Urothelium cell line (cell line): ENCODE results near the gene OSTM1.

ENCODE experiments used
- DNase-seq: peaks from one replicate; pipeline ENCODE4 v3.0.0; 2011; ENCODE audit warnings: low spot score, mixed read lengths
- FAIRE-seq: peaks from 2 replicates; lab custom pipeline; 2011; peaks lifted over from hg19 to GRCh38; lab: Jason Lieb, UNC

Gene OSTM1

DNA sequence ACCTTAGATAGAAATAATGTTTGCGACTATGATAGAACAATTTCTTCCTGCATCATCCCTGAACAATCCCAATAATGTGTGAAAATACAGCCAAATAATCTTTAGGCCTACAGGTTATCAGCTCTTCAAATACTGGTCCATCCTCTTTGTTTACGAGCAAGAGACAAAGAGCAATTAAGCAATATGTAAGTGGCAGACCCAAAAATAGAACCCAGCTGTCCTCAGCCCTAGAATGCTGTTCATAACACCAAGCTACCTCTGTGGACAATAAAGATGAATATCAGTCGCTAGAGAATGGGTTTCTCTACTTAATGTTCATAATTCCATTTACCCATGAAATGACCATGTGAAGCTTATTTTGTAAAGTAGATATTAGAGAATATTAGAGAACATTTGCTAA is 28.4 kb upstream of the OSTM1 start:
- DNase-seq (no peak), FAIRE-seq (no peak)

DNA sequence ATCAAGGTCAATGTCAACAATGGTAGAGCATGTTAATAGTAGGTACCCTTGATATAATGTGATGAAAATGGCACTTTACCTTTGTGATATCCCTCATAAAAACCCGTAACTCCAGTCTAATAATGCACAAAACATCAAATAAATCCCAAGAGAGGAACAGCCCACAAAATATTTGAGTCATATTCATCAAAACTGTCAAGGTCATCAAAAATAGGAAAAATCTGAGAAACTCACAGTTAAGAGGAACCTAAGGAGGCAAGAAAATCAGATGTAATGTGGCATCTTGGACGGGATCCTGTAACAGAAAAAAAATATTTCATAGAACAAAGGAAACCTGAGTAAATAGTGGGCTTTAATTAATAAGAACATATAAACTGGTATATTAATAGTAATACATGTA is 25.5 kb upstream of the OSTM1 start:
- DNase-seq (no peak), FAIRE-seq (no peak)

DNA sequence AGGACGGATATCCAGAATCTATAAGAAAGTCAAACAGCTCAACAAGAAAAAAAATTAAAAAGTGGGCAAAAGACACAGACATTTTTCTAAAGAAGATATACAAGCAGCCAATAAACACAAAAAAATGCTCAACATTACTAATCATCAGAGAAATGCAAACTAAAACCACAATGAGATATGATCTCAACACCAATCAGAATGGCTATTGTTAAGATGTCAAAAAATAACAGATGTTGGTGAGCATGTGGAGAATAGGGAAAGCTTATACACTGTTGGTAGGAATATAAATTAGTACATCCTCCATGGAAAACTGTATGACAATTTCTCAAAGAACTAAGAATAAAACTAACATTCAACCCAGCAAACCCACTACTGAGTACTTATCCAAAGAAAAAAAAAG is 23.3 kb upstream of the OSTM1 start:
- FAIRE-seq (no peak), DNase-seq (no peak)

DNA sequence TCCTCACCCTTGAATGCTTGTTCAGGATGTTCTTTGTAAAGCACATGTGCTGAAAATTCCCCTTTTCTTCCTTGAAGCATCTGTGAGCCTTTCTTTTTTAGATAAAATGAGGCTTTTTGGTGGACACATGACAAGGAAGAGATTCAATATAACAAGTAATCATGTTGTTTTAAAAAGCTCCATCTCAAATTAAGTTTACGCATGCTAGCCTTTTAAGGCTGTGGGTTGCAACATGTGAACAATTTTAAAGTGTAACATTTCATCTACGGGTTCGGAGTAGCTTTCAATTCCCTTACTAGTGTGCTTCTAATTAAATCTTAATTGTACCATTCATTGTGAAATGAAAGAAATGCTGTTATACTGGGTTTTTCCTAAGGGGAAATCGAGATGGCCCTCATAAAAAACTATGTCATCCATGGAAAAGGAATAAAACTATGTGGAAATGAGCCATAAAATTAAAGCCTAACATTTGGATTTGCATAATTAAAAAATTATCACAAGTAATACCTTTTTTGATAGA is 19.3 kb upstream of the OSTM1 start:
- FAIRE-seq (no peak), DNase-seq (no peak)

DNA sequence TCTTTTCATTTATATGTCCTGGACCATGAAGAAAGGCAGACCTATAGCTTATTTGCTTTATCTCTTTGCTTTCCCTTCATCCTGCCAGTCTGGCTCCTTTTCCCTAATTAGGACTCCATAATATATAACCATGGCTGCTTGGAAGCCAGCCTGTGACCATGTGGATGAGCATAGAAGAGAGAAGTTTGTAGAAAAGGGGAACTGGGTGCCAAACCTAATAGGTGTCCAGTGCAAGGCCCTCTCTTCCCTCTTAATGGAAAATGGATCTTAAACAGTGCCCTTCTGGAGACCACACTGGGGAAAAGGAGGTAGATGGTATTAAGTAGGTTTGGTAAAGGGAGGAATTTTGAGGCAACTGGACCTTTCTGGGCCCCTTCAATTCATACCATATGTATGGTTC is 16.7 kb upstream of the OSTM1 start:
- no peak for FAIRE-seq

DNA sequence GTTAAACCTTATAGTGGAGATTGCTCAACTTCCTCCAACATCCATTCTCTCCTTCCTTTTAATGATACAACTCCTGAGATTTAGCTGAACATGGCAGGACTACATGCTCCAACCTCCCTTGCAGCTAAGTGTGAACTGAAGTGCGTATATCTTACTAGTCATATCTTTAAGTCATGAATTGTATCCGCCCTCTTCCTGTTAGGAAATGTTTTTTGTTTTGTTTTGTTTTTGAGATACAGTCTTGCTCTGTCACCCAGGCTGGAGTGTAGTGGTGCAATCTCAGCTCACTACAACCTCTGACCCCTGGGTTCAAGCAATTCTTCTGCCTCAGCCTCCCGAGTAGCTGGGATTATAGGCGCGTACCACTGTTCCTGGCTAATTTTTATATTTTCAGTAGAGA is 8.8 kb upstream of the OSTM1 start:
- DNase-seq, result no peak
- no peak for FAIRE-seq

More for the DNA sequence above, 16.7 kb upstream of the OSTM1 start:
- DNase-seq, result no peak

DNA sequence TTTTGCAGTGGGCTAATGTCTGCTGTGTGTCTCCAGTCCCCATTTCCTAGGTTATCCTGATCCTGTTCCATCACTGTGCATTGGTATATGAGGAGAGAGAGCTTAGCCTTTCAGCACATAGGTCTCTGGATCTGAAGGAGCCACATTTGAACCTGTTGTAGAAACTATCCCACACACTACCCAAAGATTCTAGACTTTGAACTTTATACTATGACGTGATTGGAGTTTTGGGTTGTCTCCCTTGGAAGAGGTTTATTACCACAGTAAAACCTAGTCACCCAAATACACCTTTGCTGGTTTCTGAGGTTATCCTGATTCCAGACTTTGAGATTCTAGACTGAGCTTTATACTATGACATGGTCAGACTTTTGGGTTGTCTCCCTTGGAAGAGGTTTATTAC is 8.0 kb upstream of the OSTM1 start:
- DNase-seq (no peak), FAIRE-seq (no peak)

DNA sequence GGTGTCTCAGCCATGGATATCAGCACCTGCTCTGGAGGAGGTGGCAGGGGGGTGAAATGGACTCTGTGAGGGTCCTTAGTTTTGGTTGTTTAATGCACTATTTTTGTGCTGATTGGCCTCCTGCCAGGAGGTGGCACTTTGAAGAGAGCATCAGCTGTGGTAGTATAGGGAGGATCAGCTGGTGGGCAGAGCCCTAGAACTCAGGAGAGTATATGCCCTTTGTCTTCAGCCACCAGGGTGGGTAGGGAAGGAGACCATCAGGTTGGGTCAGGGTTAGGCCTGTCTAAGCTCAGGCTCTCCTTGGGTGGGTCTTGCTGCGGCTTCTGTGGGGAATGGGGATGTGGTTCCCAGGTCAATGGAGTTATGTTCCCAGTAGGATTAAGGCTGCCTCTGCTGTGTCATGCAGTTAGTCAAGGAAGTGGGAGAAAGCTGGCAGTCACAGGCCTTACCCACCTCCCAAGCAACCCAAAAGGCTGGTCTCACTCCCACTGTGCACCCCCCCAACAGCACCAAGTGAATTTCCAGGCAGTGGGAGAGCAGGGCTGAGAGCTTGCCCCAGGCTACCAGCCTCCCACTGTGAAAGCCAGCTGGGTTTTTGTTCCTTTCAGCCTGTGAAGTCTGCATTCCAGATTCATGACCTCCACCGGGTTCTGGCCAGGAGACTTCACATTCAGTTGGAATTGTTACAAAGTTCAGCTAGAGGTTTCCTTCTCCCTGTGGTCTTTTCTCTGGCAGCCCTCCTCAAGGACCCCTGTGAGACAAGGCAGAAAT is 5.7 kb upstream of the OSTM1 start:
- no peak for FAIRE-seq
- no peak for DNase-seq

DNA sequence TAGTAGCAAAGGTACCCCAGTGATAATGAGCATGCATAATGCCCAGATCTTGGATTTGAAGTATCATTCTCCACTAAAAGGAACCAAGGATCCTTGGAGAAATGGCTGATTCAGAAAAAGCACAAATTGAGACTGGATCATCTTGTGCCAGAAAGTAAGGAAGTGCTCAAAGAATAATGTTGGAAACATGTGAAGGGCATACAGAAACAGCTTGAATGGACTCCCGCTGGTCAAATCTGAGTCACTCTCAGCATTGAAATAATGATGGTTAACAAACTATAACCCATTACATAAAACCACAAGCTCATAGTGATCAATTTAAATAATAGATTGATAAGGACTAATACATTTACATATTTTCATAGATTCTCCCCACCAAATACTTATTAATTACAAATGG is 3.6 kb upstream of the OSTM1 start:
- DNase-seq (no peak), FAIRE-seq (no peak)

DNA sequence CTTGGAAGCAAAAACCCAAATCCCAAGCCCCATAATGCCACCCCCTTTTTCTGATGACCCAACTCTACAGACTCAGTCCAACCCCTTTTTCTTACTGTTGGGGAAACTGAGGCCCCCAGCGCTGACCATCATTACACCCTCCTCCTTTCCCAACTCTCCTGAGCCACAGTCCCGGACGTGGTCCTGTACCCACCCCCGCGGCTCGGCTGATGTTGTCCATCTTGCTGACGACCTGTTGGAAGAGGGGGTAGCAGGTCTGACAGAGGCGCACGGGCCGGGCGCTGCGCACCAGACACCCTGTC is 533 bp downstream of the OSTM1 start:
- FAIRE-seq (no peak), DNase-seq (peak; percentile 16)

DNA sequence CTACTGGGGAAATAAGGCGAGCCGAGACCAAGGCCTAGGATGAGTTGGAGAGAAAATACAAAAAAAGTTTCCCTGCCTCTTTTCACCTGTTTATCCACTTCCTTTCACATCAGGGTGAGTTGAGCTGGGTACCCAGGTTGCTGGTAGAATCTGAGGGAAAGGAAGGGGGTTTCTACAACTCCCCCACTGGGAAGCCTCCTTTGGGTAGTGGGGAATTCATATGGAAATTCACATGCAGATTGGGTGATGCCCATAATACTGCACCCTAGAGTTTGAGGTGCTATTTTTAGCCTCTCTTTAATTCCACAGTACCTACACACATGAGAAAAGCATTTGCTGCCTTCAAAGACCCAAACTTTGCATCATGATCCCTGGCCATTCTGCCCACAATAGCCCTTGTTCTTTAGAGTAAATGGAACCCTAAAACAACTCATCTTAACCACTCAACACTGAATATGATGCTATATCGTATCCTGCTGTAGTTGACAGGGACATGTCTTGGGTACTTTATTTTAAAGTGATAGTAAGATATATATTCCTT is 2.7 kb downstream of the OSTM1 start:
- FAIRE-seq (no peak), DNase-seq (no peak)

DNA sequence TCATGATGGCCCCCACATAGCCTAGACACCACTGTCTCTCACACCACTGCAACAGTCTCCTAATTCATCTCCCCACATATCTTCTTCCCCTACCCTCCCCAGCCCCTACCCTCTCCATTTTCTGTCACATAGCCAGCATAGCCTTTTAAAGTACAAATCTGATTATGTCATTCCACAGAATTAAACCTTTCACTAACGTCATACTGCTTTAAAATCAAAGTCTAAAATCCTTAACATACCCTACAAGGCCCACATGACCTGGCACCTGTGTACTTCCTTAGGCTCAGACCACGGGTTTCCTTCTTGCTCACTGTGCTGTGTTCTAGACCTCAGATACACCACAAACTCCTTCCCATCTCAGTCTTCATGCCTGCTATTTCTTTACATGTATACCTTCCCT is 5.9 kb downstream of the OSTM1 start:
- DNase-seq, result no peak
- no peak for FAIRE-seq

DNA sequence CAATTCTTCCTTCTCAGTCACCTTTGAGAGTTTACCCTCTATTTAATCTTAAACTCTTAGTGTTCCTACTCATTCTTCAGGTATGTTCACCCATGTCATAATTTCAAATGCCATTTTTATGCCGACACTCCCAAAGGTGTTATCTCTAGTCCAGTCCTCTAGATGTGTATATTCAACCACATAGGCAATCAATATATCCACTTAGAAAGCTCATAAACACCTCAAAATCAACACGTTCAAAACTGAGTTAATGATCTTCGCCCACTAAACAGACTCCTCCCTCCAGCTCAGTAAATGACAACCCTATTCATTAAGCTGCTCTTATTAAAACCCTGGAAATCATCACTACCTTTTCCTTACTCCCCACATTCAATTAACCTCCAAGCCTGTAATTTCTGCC is 6.4 kb downstream of the OSTM1 start:
- DNase-seq, result no peak
- FAIRE-seq, result no peak

DNA sequence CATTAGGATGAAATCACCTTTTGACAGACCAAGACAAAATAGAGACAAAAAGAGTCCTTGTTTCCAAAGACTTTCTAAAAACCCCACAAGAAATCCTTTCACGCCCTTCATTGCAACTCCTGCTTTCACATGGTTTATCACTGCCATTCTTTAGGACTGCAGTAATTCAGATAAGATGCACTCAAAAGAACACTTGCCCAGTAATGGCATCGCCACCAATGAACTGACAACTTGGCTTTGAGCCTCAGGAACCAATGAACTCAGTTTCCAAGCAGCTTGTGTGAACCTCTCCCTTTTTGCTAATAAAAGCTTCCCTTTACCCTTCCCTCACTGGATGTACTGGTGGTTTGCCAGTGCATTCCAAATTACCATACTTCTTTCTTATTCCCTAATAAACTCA is 21.8 kb downstream of the OSTM1 start:
- DNase-seq, result no peak
- FAIRE-seq, result no peak

DNA sequence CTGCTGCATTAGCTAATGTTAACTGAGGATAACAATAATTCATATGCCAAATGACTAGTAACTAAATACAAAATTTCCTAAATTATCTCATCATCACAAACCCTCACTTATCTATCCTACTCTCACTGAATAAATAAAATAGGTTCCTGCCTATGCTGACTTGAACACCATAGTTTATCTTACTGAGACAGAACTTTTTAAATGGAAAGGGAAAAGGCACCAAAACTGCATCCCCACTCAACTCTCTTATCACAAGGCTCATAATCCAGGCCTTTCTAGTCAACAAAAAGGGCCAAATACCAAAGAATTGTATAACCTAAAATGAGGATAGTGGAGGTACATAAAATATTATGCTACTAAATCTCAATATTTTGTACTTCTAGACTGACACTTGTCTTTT is 23.1 kb downstream of the OSTM1 start:
- DNase-seq, result no peak
- FAIRE-seq, result no peak

DNA sequence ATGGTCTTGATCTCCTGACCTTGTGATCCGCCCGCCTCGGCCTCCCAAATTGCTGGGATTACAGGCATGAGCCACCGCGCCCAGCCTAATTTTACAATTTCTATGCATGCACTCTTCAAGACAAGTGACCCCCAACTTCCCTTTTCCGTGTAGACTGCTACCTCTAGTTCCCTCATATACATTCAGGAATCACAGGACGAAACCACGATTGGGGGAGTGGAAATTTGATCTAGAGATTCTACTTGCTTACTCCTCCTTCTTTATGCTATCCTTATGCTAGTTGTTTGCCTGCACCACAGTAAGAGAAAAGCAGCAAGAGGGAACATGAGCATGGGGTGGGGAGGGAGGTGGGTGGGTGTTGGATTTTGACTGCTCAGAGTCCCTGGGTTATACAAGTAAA is 34.9 kb downstream of the OSTM1 start:
- no peak for FAIRE-seq

DNA sequence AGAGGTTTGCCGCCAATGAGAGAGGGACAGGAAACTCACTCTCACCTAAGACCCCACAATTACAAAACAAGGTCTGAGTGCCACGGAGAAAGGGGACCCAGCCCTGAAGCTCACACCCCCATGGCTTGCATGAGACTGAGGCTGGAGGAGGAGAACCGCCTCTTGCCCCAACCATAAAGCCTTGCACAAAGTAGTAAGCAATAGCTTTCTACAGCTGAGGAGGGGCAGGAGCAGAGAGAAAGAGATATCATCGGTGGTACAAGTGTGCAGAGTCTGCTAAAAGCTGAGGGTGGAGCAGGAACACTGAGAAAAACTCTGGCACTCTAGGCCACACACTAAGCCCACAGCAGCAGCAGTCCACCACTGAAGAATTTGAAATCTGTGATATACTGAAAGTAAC is 37.7 kb downstream of the OSTM1 start:
- no peak for DNase-seq
- no peak for FAIRE-seq

More for the DNA sequence above, 34.9 kb downstream of the OSTM1 start:
- no peak for DNase-seq

DNA sequence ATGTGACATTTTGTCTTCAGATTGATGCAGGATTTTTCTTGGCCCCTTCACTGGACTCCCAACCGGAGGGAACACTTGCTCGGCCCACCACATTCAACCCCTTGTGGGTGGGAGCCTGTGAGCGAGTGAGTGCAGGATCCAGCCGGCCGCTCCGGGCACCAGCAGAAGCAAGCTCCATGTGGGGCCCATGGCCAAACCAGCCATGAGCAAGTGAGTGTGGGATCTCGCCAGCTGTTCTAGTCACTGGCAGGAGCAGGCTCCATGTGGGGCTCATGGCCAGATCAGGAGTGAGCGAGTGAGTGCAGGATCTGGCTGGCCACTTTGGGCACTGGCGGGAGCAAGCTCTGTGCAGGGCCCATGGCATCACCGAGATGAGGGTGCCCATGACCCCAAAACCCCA is 42.6 kb downstream of the OSTM1 start:
- no peak for FAIRE-seq
- DNase-seq, result no peak

DNA sequence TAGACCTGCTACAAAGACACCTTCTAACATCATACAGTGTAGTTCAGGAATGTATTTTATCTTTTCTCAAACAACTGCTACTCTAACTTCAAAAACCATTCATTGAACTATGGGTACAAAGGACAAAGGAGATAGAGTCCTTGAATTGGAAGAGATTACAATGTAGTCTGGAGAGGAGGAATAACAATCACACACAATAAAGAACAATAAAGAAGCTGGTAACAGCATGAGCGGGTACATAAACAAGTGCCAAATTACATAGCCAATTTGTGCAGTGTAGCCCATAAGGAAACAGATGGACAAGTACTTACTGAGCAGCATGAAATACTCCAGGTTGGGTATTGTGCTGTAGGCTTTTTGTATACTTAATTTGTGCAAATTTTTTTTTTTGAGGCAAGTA is 44.3 kb downstream of the OSTM1 start:
- DNase-seq (no peak), FAIRE-seq (no peak)

DNA sequence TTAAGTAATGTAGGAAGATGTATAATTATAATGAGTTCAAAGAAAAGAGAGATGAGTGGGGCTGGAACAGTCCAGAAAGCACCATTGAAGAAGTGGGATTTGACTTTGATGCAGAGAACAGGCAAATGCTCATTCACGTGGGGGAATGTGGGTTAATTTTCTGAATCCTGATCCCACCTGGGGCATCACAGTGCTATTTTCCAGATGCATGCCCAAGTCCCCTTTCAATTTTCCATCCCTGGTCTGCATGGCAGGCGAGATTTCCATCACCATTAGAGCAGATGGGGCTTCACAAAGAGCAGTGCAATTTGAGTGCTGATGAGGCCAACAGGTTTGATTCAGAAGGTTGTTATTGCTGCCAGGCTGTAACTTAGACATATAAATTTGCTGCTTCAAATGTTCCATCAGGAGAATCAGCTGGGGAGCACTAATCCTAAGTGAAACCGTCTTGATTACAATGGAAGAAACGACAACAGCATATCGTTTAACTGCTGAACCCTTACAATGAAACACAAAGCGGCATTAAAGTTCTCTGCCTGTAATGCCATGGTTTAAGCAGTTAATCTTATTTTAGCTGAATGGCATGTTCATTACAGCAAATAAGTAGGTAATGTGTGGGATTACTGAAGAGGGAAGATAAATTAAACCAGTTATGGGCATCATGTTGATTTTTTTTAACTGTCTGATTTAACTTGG is 45.2 kb downstream of the OSTM1 start:
- no peak for FAIRE-seq
- DNase-seq, result no peak

DNA sequence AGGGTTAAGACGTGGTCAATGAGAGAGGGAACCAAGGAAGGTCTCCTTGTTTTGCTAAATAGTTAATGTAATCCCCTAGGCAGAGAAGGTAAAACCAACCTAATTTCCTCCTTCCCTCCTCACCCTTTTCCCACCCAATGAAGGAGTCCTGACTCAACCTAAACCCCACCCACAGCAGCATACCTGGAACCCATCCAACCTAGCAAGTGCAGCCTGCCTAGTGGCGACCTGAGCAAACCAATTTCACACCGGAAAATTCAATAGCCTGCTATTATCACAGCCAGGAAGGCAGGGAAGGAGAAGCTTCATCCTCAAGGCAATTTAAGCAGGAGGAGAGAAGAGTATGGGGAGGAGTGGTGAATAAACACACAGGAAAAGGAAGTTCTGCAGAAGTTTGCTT is 46.9 kb downstream of the OSTM1 start:
- FAIRE-seq, result no peak
- no peak for DNase-seq

DNA sequence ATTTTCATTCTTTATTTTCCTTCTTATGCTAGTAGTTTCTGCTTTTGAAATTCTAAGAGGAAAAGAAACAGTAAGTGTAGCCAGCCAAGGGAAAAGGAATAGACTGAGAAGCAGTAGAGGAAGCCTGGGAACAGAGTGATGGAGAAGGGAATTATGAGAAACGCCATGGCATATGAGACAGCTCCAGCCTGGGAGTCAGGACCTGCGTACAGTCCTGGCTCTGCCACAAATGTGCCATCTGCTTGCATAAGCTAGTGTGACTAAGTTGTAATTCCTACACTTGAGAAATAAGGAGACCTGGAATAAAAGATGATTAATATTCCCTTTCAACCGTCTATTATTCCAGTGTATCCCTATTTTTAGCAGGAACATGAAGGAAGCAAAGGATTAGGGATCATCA is 47.5 kb downstream of the OSTM1 start:
- FAIRE-seq, result no peak

More for the DNA sequence above, 47.5 kb downstream of the OSTM1 start:
- DNase-seq, result no peak
